Neuron (in vitro differentiated cells): ENCODE results near the gene HRH2.

Experiments used
- H2AFZ ChIP-seq: one replicate; pipeline ENCODE4 v1.6.1; 2013; ENCODE audit warnings: low read depth, mild to moderate bottlenecking, inconsistent platforms, low read length, moderate library complexity
- H3K27me3 ChIP-seq: one replicate; pipeline ENCODE4 v1.6.1; 2013; ENCODE audit warnings: low read length; ENCODE audit not compliant: insufficient read depth
- H3K36me3 ChIP-seq: one replicate; pipeline ENCODE4 v1.6.1; 2013; ENCODE audit warnings: low read length; ENCODE audit not compliant: insufficient read depth
- H3K4me1 ChIP-seq: one replicate; pipeline ENCODE4 v1.6.1; 2013; ENCODE audit warnings: low read length; ENCODE audit not compliant: insufficient read depth
- H3K4me3 ChIP-seq: 2 replicates; pipeline ENCODE4 v1.5.1; 2013; ENCODE audit warnings: mild to moderate bottlenecking, low read length, moderate library complexity
- H3K9me3 ChIP-seq: one replicate; pipeline ENCODE4 v1.6.1; 2013; ENCODE audit warnings: low read length

HRH2 gene

DNA sequence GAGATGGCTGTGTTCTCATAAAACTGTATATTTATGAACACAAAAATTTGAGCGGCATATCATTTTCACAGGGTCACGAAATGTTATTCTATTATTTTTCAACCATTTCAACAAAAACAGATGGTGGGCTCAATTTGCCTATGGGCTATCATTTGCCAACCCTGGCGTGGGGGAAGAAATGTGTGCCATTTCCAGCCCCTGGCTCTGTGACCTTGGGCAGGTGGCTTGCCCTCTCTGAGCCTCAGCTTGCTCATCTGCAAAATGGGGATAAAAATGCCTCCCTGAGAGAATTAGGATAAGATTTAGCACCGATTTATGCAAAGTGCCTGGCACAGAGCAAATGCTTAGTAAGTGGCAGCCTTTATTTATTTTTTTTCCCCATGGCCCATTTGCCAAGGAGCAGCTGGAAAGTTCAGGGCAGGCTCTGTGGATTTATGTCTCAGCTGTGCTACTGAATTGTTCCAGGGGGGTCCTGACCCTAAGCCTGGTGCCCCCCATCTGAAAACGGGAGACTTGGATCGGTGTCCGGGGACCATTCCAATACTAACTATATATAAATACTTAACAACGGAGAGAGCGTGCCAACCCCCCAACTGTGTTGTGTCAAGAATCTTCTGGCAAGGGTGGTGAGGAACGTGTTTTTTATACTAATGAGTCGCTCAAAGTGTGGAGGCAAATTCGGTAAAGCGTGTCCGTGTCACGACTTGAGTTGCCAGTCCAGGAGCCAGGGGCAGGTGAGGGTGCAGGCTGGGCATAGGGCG is 34.5 kb downstream of the HRH2 start:
- no peak overlapping the region for H3K4me3 ChIP-seq

DNA sequence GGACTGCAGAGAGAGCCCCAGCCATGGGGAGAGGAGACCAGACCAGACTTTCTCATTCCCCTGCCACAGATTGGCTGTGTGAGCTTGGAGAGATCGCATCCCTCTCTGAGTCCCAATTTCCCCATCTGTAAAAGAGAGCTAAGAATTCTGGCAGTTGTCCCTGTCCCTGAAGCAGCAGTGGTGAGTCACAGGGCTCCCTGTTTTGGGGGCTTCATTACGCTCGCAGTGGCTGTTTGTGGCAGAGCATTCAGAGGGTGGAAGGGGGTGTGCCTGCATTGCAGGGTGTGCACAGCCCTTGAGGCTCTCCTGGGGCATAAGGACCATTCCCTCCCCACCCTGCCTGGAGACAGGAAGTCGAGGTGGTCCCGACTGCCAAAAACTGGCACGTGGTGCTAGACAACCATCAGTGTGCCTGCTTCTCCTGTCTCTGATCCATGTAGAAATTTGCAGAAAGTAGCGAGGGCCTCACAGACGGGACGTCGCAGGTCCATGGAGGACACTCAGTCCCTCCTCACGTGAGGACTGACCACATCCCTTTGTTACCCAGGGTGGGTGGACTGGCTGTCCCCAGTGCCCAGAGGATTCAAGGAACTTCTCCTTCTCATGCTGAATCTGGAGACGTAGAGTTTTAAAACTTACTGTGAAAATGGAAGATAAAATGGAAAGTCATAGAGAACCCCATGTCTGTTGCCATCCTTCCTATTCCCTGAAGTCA is 35.3 kb downstream of the HRH2 start:
- Histone ChIP-seq H2AFZ (no peak overlapping the region), H3K9me3 (no peaks in the 10 kb centered on the region), H3K4me1 (no peaks in the 10 kb centered on the region), H3K4me3 (no peak overlapping the region), H3K36me3 (no peaks in the 10 kb centered on the region), H3K27me3 (no peaks in the 10 kb centered on the region)

More for the DNA sequence above, 34.5 kb downstream of the HRH2 start:
- H3K27me3 ChIP-seq, result no peaks in the 10 kb centered on the region
- no peaks in the 10 kb centered on the region for H3K36me3 ChIP-seq
- no peaks in the 10 kb centered on the region for H3K9me3 ChIP-seq
- H2AFZ ChIP-seq, result no peak overlapping the region
- H3K4me1 ChIP-seq, result no peaks in the 10 kb centered on the region

- H3K4me3 ChIP-seq, result no peak overlapping the region
- H2AFZ ChIP-seq, result no peak overlapping the region
- H3K36me3 ChIP-seq, result no peaks in the 10 kb centered on the region
- H3K4me1 ChIP-seq, result no peaks in the 10 kb centered on the region
- no peaks in the 10 kb centered on the region for H3K27me3 ChIP-seq
- no peaks in the 10 kb centered on the region for H3K9me3 ChIP-seq
Measured at GRCh38 chr5:175693741-175694140, 35.9 kb downstream of the HRH2 start.

GRCh38 chr5:175694371-175695160 is 36.7 kb downstream of the HRH2 start:
- no peaks in the 10 kb centered on the region for H3K27me3 ChIP-seq
- no peak overlapping the region for H2AFZ ChIP-seq
- H3K9me3 ChIP-seq, result no peaks in the 10 kb centered on the region
- no peak overlapping the region for H3K4me3 ChIP-seq
- no peaks in the 10 kb centered on the region for H3K36me3 ChIP-seq
- H3K4me1 ChIP-seq, result no peaks in the 10 kb centered on the region

GRCh38 chr5:175695161-175696126 is 37.6 kb downstream of the HRH2 start:
- no peak overlapping the region for H2AFZ ChIP-seq
- no peaks in the 10 kb centered on the region for H3K27me3 ChIP-seq
- no peaks in the 10 kb centered on the region for H3K4me1 ChIP-seq
- H3K36me3 ChIP-seq, result no peaks in the 10 kb centered on the region
- H3K4me3 ChIP-seq, result no peak overlapping the region
- no peaks in the 10 kb centered on the region for H3K9me3 ChIP-seq

DNA sequence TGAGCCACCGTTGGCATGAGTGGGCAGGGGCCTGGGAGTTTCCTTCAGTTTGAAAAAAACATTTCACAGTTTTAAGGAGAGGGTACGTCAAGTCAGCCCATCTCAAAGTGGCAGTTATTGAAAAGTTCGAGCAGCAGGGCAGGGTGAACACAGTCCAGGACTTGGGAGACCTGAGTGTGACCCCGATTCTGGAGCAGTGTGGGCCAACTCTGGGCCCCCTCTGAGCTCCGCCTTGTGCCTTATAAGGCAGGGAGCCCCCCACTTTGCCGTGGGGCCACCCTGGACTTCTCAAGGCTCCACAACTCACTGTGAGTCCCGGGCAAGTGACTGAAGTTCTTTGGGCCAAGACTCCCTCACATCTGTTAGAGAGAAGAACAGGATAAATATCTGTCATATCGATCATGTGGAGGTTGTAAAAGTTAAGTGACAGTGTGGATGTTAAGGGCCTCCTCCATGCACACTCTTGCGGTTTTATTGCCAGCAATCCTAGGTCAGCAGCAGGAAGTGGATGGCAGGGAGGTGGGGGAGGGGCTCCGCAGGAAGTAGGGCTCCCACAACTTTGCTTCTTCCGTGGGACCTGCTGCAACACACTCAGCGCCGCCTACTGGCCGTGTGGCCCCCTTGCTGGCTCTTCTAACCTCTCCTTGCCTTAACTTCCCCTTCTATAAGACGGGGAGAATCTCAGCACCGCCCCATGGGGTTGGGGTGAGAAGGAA is 38.4 kb downstream of the HRH2 start:
- Histone ChIP-seq H3K4me1 (no peaks in the 10 kb centered on the region), H3K9me3 (no peaks in the 10 kb centered on the region), H3K27me3 (no peaks in the 10 kb centered on the region), H3K36me3 (no peaks in the 10 kb centered on the region), H3K4me3 (no peak overlapping the region), H2AFZ (no peak overlapping the region)

DNA sequence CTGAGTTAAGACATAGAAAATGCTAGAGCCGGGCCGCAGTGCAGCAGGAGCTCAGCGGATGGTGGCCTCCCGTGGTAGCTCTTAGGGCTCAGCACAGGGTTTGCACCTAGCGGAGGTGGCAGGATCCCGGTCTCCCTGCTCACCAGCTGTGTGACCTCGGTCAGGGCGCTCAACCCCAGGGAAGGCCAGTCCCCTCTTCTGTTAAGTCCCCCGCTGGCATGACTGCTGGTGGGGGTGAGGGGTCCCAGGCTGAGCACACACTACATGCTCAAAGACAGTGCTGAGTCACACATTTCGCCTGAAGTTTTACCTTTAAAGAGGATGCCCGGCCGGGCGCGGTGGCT is 39.0 kb downstream of the HRH2 start:
- no peaks in the 10 kb centered on the region for H3K27me3 ChIP-seq
- no peaks in the 10 kb centered on the region for H3K4me1 ChIP-seq
- H3K9me3 ChIP-seq, result no peaks in the 10 kb centered on the region
- H3K36me3 ChIP-seq, result no peaks in the 10 kb centered on the region
- H2AFZ ChIP-seq, result no peak overlapping the region
- H3K4me3 ChIP-seq, result no peak overlapping the region

DNA sequence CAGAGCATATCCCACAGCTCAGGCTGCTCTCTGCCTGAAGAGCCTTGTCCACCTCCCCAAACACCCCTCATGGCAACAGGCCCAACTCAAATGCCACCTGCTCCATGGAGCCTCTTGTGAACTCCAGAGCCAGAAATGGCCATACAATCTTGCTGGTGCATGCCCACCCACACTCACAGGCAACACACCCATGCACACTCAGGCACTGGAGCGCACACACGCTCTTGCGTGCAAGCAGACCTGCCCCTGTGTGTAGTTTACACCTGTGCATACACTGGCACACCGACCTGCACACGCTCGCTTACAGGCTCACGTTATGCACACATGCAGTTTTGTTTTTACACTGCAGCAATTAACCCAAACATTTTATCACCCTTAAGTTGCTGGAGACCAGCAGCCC is 40.0 kb downstream of the HRH2 start:
- Histone ChIP-seq H3K4me1 (no peaks in the 10 kb centered on the region), H3K4me3 (no peak overlapping the region), H2AFZ (no peak overlapping the region), H3K9me3 (no peaks in the 10 kb centered on the region), H3K27me3 (no peaks in the 10 kb centered on the region), H3K36me3 (no peaks in the 10 kb centered on the region)

DNA sequence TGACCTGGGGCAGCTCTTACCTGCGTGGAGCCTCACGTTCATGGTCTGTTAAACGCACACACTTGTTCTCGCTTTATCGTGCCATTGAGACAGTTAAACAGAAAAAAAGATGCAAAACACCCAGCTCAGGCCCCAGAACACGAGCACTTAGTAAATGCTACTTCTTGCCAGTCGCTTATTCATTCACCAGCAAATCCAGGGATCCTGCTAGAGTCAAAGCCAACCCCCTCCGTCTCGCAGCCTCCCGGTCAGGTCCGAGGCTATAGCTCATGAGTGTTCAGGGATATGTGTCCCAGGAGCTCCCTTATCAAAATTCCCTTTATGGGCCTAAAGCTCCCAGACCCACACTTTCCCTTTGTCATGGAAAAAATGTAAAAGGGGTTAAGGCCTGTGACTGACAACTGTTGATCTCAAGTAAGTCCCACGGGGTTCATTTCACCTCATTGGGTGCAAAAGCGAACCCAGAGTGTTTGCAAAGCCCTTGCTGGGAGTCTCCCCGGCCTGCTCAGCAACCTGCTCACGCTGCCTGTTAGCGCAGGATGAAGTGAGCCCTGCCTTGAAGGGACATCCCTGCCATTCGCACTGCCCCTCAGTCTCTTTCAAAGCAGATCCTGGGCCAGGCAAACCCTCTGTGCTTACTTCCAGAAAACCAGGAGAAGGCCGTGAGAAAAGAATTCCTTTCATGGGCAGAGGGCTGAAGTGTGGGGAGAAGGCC is 40.7 kb downstream of the HRH2 start:
- no peaks in the 10 kb centered on the region for H3K9me3 ChIP-seq
- H3K4me1 ChIP-seq, result no peaks in the 10 kb centered on the region
- H3K27me3 ChIP-seq, result no peaks in the 10 kb centered on the region
- no peak overlapping the region for H2AFZ ChIP-seq
- H3K4me3 ChIP-seq, result no peak overlapping the region
- H3K36me3 ChIP-seq, result no peaks in the 10 kb centered on the region

GRCh38 chr5:175700991-175701390 is 43.1 kb downstream of the HRH2 start:
- no peaks in the 10 kb centered on the region for H3K4me1 ChIP-seq
- no peak overlapping the region for H3K4me3 ChIP-seq
- H2AFZ ChIP-seq, result no peak overlapping the region
- no peaks in the 10 kb centered on the region for H3K36me3 ChIP-seq
- no peaks in the 10 kb centered on the region for H3K27me3 ChIP-seq
- H3K9me3 ChIP-seq, result no peaks in the 10 kb centered on the region

GRCh38 chr5:175701797-175702196 is 43.9 kb downstream of the HRH2 start:
- Histone ChIP-seq H2AFZ (no peak overlapping the region), H3K4me3 (no peak overlapping the region)

More at GRCh38 chr5:175701797-175702196, 43.9 kb downstream of the HRH2 start:
- no peaks in the 10 kb centered on the region for H3K27me3 ChIP-seq
- no peaks in the 10 kb centered on the region for H3K4me1 ChIP-seq
- H3K36me3 ChIP-seq, result no peaks in the 10 kb centered on the region
- H3K9me3 ChIP-seq, result no peaks in the 10 kb centered on the region
